NOMO-1 treated with dmso at 0.1 percent for 144 hours (cell line): ENCODE results near the gene OBSCN.
"Not testable (repeated sequence)": the region's sequence is repeated elsewhere in the genome, so short reads cannot be mapped to it uniquely, and the experiment has no call there.

Source experiments
- DNase-seq: peaks from one replicate; lab custom pipeline; 2025; ENCODE audit not compliant: unreplicated experiment; lab: John Stamatoyannopoulos, UW

OBSCN gene

GRCh38 chr1:228182296-228183030, 25.4 kb upstream of the OBSCN start:
- DNase-seq, result no peak

- DNase-seq, result no peak
Observed at GRCh38 chr1:228184152-228184551, 23.7 kb upstream of the OBSCN start.

DNA sequence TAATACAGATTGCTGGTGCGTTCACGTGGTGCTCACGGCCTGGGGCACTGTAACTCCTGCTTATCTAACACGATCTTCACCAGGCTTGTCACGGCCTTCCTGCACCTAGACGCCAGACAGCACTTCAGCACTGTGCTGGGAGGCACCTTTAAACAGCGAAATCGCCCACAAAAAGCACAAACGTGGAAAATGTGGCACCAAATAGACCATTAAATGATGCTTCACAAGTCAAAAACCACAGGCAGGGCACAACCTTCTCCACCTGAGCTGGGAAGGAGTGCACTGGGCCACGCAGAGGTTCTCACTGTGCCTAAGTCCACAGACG, 22.2 kb upstream of the OBSCN start:
- no peak for DNase-seq

- not testable (repeated sequence) for DNase-seq
Observed at GRCh38 chr1:228188249-228188648, 19.6 kb upstream of the OBSCN start.

GRCh38 chr1:228190182-228190581, 17.7 kb upstream of the OBSCN start:
- no peak for DNase-seq

GRCh38 chr1:228190778-228191177, 17.1 kb upstream of the OBSCN start:
- DNase-seq, result no peak

DNA sequence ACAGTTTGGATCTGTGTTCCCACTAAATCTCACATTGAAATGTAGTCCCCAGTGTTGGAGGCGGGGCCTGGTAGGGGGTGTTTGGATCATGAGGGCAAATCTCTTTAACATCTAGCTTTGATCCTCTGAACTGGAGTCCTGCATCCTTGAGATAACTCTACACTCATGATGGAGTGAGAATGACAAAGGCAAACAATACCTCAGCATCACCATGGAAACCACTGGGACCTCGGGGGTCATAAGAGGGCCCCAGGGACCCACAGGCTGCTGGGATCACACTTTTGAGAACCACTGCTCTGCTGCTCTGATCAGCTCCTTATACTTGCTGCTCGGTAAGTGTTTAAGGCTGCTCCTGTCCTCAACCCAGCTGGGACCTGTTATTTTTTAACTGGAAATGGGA, 13.4 kb upstream of the OBSCN start:
- DNase-seq, result no peak

DNA sequence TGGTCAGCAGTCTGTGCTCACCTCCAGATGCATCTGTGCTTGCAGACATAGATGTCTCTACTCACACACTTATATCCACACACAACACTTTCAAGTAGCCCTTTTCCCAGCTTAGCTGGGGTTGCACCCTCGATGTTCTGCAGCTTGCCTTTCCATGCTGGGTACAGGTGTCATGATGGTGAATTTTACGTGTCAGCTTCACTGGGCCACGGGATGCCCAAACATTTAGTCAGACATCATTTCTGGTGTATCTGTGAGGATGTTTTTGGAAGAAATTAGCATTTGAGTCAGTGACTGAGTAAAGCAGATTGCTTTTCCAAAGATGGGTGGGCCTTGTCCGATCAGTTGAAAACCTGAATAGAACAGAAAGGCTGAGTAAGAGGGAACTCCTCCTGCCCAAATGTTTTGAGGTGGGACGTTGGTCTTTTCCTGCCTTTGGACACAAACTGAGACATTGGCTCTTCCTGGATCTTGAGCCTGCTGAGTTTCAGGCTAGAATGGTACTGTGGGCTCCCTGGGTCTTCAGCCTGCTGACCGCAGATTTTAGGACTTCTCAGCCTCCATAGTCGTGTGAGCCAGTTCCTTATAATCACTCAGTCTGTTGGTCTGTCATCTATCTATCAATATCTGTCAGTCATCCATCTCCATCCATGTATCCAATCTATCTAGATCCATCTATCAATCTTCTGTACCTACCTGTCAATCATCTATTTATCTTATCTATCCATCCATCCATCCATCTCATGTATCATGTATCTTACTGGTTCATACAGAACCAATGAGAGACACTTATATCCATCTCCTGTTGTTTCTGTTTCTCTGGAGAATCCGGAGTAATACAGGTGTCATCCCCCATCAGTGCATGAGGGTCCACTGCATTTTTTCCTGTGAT, 12.7 kb upstream of the OBSCN start:
- DNase-seq, result no peak

GRCh38 chr1:228197555-228198147, 10.2 kb upstream of the OBSCN start:
- DNase-seq, result no peak

GRCh38 chr1:228198977-228199590, 8.8 kb upstream of the OBSCN start:
- no peak for DNase-seq

DNA sequence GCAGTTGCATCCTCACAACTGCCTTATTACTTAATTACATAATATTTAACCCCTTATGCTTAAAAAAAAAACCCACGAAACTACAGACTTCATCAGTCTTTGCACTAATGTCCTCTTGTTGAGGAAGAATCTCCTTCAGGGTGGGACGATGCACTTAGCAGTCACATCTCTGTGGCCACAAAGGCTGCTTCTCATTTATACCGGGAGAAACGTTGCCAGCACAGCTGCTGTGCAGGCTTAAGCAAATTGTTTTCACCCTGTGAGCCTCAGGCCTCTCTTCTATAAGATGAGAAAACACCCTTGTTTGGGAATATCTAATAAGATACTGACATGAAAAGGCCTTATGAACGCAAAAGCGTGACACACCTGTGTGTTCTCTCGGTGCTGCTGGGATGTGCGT, 2.9 kb upstream of the OBSCN start:
- DNase-seq, result no peak

DNA sequence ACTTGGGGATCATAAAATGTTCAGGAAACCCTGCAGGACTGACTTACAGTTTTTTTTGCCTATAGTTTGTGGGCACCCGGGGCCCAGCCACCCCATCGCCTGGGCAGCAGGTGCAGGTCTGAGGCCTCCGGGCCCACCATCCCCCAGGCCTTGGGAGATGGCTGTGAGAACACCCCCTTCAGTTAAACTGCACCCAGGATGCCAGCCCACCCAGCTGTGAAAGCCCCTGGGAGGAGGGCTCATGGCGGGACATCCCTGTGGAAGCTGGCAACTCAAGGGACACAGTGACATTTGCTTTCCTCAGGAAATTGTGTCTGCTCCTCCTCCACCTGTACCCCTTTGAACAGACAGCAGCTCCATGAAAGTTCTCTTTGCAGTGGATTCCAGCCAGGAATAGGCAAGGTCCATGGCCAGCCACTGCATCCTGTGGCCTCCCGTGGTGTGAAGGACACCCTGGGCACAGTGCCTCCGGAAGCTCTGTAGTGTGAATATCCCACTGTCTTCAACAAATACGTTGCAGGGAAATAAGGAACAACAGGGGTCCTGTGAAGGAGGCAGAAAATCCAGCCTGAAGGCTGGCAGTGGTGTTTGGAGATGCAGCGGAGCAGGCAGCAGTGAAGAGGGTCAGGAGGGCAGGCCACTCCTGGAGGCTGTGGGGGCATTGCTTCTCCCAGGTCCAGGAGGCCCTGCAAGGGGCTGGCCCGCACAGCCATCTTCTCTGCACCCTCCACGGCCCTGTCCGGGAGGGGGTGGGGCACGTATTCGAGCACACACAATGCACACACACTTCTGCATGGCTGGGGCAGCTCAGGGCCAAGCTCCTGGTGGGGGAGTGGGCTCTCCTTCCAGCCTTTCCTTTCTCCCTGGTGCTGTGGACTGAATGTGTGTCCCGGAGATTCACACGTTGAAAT, 2.1 kb upstream of the OBSCN start:
- no peak for DNase-seq

DNA sequence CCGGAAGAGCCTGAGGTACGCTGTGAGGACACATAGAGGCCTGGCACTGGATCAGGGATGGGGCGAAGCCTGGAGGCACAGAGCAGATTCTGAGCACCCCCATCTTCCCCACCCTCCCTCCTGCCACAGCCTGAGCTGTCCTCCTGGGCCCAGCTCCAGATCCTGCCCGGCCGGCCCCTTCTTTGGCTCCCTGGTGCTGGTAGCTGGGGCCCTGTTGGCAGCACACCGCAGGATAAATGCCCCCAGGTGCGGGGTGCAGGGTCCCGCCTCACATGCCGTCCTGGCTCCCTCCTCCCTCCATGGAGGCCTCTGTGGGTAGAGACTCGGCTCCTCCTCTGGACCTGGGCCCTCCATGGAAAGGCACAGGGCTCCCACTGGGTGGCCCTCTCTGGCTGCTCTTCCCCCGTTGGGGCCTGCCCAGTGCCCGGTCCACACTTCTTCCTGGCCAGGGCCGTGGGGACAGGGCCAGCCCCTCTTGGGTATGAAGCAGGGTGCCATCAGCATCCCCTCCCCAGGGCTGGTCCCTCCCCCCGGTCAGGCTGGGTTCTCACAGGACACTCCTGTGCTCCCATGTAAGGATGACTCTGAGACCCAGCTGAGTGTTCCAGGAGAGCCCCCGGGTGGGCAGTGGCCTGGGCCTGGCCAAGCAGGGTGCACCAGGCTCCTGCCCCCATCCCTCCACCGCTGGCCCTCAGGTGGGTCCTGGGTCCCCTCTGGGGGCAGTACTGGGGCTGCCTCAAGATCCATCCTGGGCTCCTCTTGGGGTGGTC, 1.1 kb upstream of the OBSCN start:
- DNase-seq, result no peak

DNA sequence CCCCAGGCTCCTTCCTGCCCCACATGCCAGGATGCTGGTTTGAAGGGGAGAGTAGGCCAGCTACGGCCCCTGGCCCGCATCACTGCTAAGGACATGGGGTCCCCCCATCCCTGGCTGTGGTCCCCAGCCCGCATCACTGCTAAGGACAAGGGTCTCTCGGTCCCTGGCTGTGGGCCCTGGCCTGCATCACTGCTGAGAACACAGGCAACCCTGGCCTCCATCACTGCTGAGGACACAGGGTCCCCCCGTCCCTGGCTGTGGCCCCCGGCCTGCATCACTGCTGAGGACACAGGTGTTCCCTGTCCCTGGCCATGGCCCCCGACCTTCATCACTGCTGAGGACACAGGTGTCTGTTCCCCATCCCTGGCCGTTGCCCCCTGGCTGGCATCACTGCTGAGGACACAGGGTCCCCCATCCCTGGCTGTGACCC, 448 bp upstream of the OBSCN start:
- no peak for DNase-seq

DNA sequence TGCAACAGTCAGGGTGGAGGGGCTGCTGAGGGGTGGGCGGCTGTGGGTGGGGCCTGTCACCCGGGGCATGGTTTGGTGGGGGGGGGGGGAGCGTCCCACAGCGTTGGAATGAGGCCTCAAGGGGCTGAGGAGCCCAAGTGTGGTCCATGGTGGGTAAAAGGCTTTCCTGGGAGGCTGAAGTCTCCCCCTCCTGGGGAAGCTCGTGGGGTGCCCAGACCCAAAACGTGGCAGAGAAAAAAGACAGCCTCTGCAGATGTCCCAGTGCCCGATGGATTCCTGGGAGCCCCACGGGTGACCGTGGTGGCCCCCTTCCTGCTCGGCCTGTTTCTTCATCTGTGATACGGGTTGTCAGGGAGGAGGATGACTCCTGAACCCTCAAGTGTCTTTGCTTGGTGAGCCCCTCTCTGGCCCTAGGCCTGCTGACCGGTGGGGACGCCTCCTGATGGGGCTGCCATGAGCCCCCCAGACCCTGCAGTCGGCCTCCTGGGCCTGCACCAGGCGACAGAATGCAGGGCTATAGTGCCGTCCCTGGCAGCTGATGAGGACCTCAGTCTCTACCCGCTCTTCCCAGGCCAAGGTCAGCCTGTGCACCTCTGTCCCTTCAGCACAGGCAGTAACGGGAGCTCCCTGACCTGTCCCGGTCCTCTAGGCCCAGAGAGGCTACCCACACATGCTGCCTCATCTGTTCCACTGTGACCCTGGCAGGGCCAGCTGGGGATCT, 1.1 kb downstream of the OBSCN start:
- DNase-seq, result no peak

- DNase-seq, result no peak
Observed at GRCh38 chr1:228209657-228210056, 1.8 kb downstream of the OBSCN start.

- DNase-seq, result no peak
Observed at GRCh38 chr1:228210076-228210651, 2.3 kb downstream of the OBSCN start.

- no peak for DNase-seq
Observed at GRCh38 chr1:228210712-228211530, 3.1 kb downstream of the OBSCN start.
